WTC11 (cell line): ENCODE results near the gene IMPDH2. TPM values are rescaled to one million over a fixed set of nuclear protein-coding genes. Genes with fewer than 3 reads are reported as not detected.

Source experiments
- ATAC-seq: fragments of 200-7000 bp; cut with Tn5 transposase; 2 replicates; pipeline ENCODE4 v1.10.0; 2021; ENCODE audit warnings: mild to moderate bottlenecking, moderate library complexity
- CTCF ChIA-PET: fragments of 300-600 bp; sonication (Branson Sonifier 250); formaldehyde crosslinking; loops from one replicate; lab custom pipeline; 2021; ENCODE audit warnings: antibody characterized with exemption; lab: Charles Lee
- POLR2A ChIA-PET: fragments of 350-600 bp; sonication (Branson Sonifier 250); formaldehyde crosslinking; loops from one replicate; lab custom pipeline; 2021; ENCODE audit warnings: antibody characterized with exemption; lab: Charles Lee
- DNase-seq: peaks from one replicate; pipeline ENCODE4 v3.0.0; 2021; ENCODE audit warnings: low spot score
- H3K27ac Mint-ChIP-seq: 2 replicates; pipeline ENCODE4 v1.8.0; 2021; ENCODE audit warnings: mixed read lengths
- H3K27me3 Mint-ChIP-seq: 2 replicates; pipeline ENCODE4 v1.8.0; 2021; ENCODE audit warnings: low read depth, mild to moderate bottlenecking, moderate library complexity, mixed read lengths
- H3K36me3 Mint-ChIP-seq: 2 replicates; pipeline ENCODE4 v1.8.0; 2021; ENCODE audit warnings: mixed read lengths
- H3K4me1 Mint-ChIP-seq: 2 replicates; pipeline ENCODE4 v1.8.0; 2022; ENCODE audit warnings: mixed read lengths
- H3K4me3 Mint-ChIP-seq: 2 replicates; pipeline ENCODE4 v1.8.0; 2021; ENCODE audit warnings: mild to moderate bottlenecking, moderate library complexity, mixed read lengths
- H3K9me3 Mint-ChIP-seq: 2 replicates; pipeline ENCODE4 v1.8.0; 2021; ENCODE audit warnings: mixed read lengths
- ARID4B ChIP-seq: sonication (generic); formaldehyde crosslinking; IDR thresholded peaks from 2 replicates; pipeline ENCODE4 v1.8.0; 2023; ENCODE audit warnings: missing genetic modification reagents, mild to moderate bottlenecking, borderline replicate concordance
- ATF2 ChIP-seq: sonication (generic); formaldehyde crosslinking; IDR thresholded peaks from 2 replicates; pipeline ENCODE4 v1.8.1; 2022; ENCODE audit warnings: low read depth, missing genetic modification reagents, borderline replicate concordance
- ATF3 ChIP-seq: sonication (generic); formaldehyde crosslinking; conservative IDR thresholded peaks from 2 replicates; pipeline ENCODE4 v1.8.1; 2022; ENCODE audit warnings: mild to moderate bottlenecking, missing genetic modification reagents
- CBFB ChIP-seq: sonication (generic); formaldehyde crosslinking; IDR thresholded peaks from 2 replicates; pipeline ENCODE4 v1.8.1; 2022; ENCODE audit warnings: mild to moderate bottlenecking, low read depth, missing genetic modification reagents
- CDX4 ChIP-seq: fragments of 250-450 bp; sonication (Bioruptor Pico); IDR thresholded peaks from 2 replicates; pipeline ENCODE4 v1.9.0; 2021; ENCODE audit warnings: moderate library complexity, mild to moderate bottlenecking, inconsistent platforms, borderline replicate concordance
- ESRRA ChIP-seq: sonication (generic); formaldehyde crosslinking; IDR thresholded peaks from 2 replicates; pipeline ENCODE4 v1.8.1; 2022; ENCODE audit warnings: mild to moderate bottlenecking, missing genetic modification reagents, borderline replicate concordance
- FOXP4 ChIP-seq: sonication (generic); formaldehyde crosslinking; IDR thresholded peaks from 2 replicates; pipeline ENCODE4 v1.8.0; 2022; ENCODE audit warnings: mild to moderate bottlenecking, missing genetic modification reagents
- HMGA2 ChIP-seq: fragments of 250-450 bp; sonication (Bioruptor Pico); IDR thresholded peaks from 2 replicates; pipeline ENCODE4 v1.4.0; 2021; ENCODE audit warnings: mild to moderate bottlenecking, moderate library complexity
- IRF2 ChIP-seq: sonication (generic); formaldehyde crosslinking; IDR thresholded peaks from 2 replicates; pipeline ENCODE4 v1.8.0; 2022; ENCODE audit warnings: low read depth, missing genetic modification reagents, borderline replicate concordance
- MAX ChIP-seq: sonication (generic); formaldehyde crosslinking; IDR thresholded peaks from 2 replicates; pipeline ENCODE4 v1.8.0; 2022; ENCODE audit warnings: mild to moderate bottlenecking, missing genetic modification reagents
- NFE2L1 ChIP-seq: sonication (generic); formaldehyde crosslinking; IDR thresholded peaks from 2 replicates; pipeline ENCODE4 v1.8.1; 2023; ENCODE audit warnings: missing genetic modification reagents
- NFYB ChIP-seq: sonication (generic); formaldehyde crosslinking; conservative IDR thresholded peaks from 2 replicates; pipeline ENCODE4 v1.8.0; 2022; ENCODE audit warnings: low read depth, missing genetic modification reagents
- PRRX2 ChIP-seq: fragments of 250-450 bp; sonication (Bioruptor Pico); IDR thresholded peaks from 2 replicates; pipeline ENCODE4 v1.8.0; 2021; ENCODE audit warnings: mild to moderate bottlenecking
- TEAD4 ChIP-seq: sonication (generic); formaldehyde crosslinking; IDR thresholded peaks from 2 replicates; pipeline ENCODE4 v1.8.0; 2022; ENCODE audit warnings: mild to moderate bottlenecking, missing genetic modification reagents
- ZMAT4 ChIP-seq: fragments of 250-450 bp; sonication (Bioruptor Pico); IDR thresholded peaks from 2 replicates; pipeline ENCODE4 v1.9.0; 2021; ENCODE audit warnings: mild to moderate bottlenecking
- ZNF232 ChIP-seq: sonication (generic); formaldehyde crosslinking; IDR thresholded peaks from 2 replicates; pipeline ENCODE4 v1.8.0; 2022; ENCODE audit warnings: mild to moderate bottlenecking, missing genetic modification reagents
- total RNA-seq: library from RNA; stranded (reverse); gene quantifications from 3 replicates; pipeline ENCODE4 v1.2.3, GENCODE V29; 2021

Gene IMPDH2
- total RNA-seq, 1 experiment from 2014 or later: 452 TPM

- TF ChIP-seq ARID4B (CRISPR knock-in tag): peak; percentile 45; the same call in 1 of the 2 replicates
- peak; percentile 69; the same call in 1 of the 2 replicates for TF ChIP-seq MAX (CRISPR knock-in tag)
- no peak for TF ChIP-seq ATF3 (CRISPR knock-in tag)
- 0 out of 2 replicates have a peak, but pooled peaks have one; percentile 18 for TF ChIP-seq TEAD4 (CRISPR knock-in tag)
- TF ChIP-seq, all 79 proteins: peak for 6
Measured at GRCh38 chr3:48989126-48989795, 39.9 kb downstream of the IMPDH2 start (continued).

GRCh38 chr3:48985831-48986376 lies 43.3 kb downstream of the IMPDH2 start:
- TF ChIP-seq CBFB (CRISPR knock-in tag): no peak
- TF ChIP-seq, all 79 proteins: peak for 0
- ChIA-PET CTCF (interaction anchor here (0.9 to 7.6 kb wide), 3 partner anchors 21 to 109 kb away, joined by 4 to 107 read pairs (median 5); partner anchors contain the start of genes QRICH1 and WDR6), POLR2A (interaction anchor here (1.4 kb wide), 1 partner anchor 22 kb away, joined by 5 read pairs; the partner anchor contains the start of gene WDR6)
- 0 out of 2 replicates have a peak overlapping the region, but pooled peaks have one; percentile 1 for H3K27ac Mint-ChIP-seq
- ATAC-seq (no peak), DNase-seq (no peak)
- no peaks in the 10 kb centered on the region for H3K27me3 Mint-ChIP-seq
- no peaks in the 10 kb centered on the region for H3K9me3 Mint-ChIP-seq
- no peak overlapping the region for H3K4me3 Mint-ChIP-seq
- peaks cover 12% of the 10 kb centered on the region for H3K4me1 Mint-ChIP-seq
- peaks cover 23% of the 10 kb centered on the region for H3K36me3 Mint-ChIP-seq

GRCh38 chr3:48984663-48985062 lies 44.5 kb downstream of the IMPDH2 start:
- ChIA-PET POLR2A (interaction anchor here (0.6 kb wide), 1 partner anchor 27 kb away, joined by 4 read pairs; no protein-coding TSS in a partner anchor), CTCF (interaction anchor here (7.6 kb wide), 1 partner anchor 22 kb away, joined by 107 read pairs; the partner anchor contains the start of gene WDR6)
- ATAC-seq: no peak
- Mint-ChIP-seq H3K36me3 (peaks cover 32% of the 10 kb centered on the region), H3K27ac (no peak overlapping the region), H3K4me3 (no peak overlapping the region), H3K27me3 (no peaks in the 10 kb centered on the region), H3K9me3 (no peaks in the 10 kb centered on the region), H3K4me1 (peaks cover 12% of the 10 kb centered on the region)
- no peak for DNase-seq
- no peak for TF ChIP-seq PRRX2 (CRISPR knock-in tag)
- TF ChIP-seq NFE2L1 (CRISPR knock-in tag): no peak
- TF ChIP-seq HMGA2 (CRISPR knock-in tag): no peak
- no peak for TF ChIP-seq ESRRA (CRISPR knock-in tag)
- TF ChIP-seq ZNF232 (CRISPR knock-in tag): no peak
- TF ChIP-seq CDX4: no peak
- TF ChIP-seq ATF2 (CRISPR knock-in tag): no peak
- no peak for TF ChIP-seq ZMAT4 (CRISPR knock-in tag)
- no peak for TF ChIP-seq IRF2 (CRISPR knock-in tag)
- TF ChIP-seq NFYB (CRISPR knock-in tag): no peak
- no peak for TF ChIP-seq FOXP4
- TF ChIP-seq ARID4B (CRISPR knock-in tag): no peak
